Cardiac fibroblast (primary cell): ENCODE measurements around the gene PSMA8.
"Not testable (repeated sequence)": the region's sequence is repeated elsewhere in the genome, so short reads cannot be mapped to it uniquely, and the experiment has no call there.

Experiments used
- DNase-seq, 2 donors: peaks; one replicate each; pipeline versions ENCODE4 v3.0.0 to v3.0.0-alpha.2; 2010; ENCODE audit warnings: low read depth in 2 of 2
- H3K4me3 ChIP-seq, 2 donors: replicated peaks in 1 of 2; 1 replicate in 1 of 2; 2 replicates in 1 of 2; pipeline ENCODE4 v1.5.1; 2011; ENCODE audit warnings: low read depth in 2 of 2, low read length in 2 of 2, mild to moderate bottlenecking in 2 of 2, moderate library complexity in 1 of 2
- CTCF ChIP-seq: IDR thresholded peaks from one replicate; pipeline ENCODE4 v1.5.1; 2011; ENCODE audit warnings: low read depth, mild to moderate bottlenecking, low read length, inconsistent platforms

PSMA8 gene

GRCh38 chr18:26091047-26091630, 42.5 kb upstream of the PSMA8 start:
- peak overlapping the region; percentile 74 to 95 for H3K4me3 ChIP-seq
- DNase-seq = no peak
- no peak for TF ChIP-seq CTCF

GRCh38 chr18:26096852-26097251, 36.8 kb upstream of the PSMA8 start:
- no peak overlapping the region for H3K4me3 ChIP-seq
- TF ChIP-seq CTCF = no peak
- no peak for DNase-seq

GRCh38 chr18:26097563-26097962, 36.1 kb upstream of the PSMA8 start:
- no peak for DNase-seq

GRCh38 chr18:26103579-26103978, 30.1 kb upstream of the PSMA8 start:
- peak in 1 of 2 donors; percentile 11 for DNase-seq
- no peak for TF ChIP-seq CTCF
- H3K4me3 ChIP-seq = no peak overlapping the region

More at GRCh38 chr18:26097563-26097962, 36.1 kb upstream of the PSMA8 start:
- H3K4me3 ChIP-seq = no peak overlapping the region
- no peak for TF ChIP-seq CTCF

- no peak for TF ChIP-seq CTCF
- no peak for DNase-seq
- H3K4me3 ChIP-seq = no peak overlapping the region
These were observed 29.6 kb upstream of the PSMA8 start for GRCh38 chr18:26104035-26104434.

- no peak overlapping the region for H3K4me3 ChIP-seq
- no peak for TF ChIP-seq CTCF
- DNase-seq = peak in 1 of 2 donors; percentile 11
These were observed 14.4 kb upstream of the PSMA8 start for GRCh38 chr18:26119246-26119645.

- peak; percentile 37 to 53 for DNase-seq
- TF ChIP-seq CTCF = no peak
- H3K4me3 ChIP-seq = no peak overlapping the region
These were observed 12.2 kb upstream of the PSMA8 start for GRCh38 chr18:26121476-26121875.

- DNase-seq, H3K4me3 ChIP-seq: not testable (repeated sequence)
These were observed 11.7 kb upstream of the PSMA8 start for GRCh38 chr18:26121994-26122393.
